GM18507 (cell line): ENCODE results near the gene MSL1.
A peak's percentile ranks its signal among the peaks of the same experiment; 100 is the strongest.

Experiments
- DNase-seq: peaks from one replicate; pipeline ENCODE4 v3.0.0; 2011; ENCODE audit warnings: low read depth; ENCODE audit not compliant: insufficient read length; ENCODE audit errors: extremely low spot score
- FAIRE-seq: peaks from 2 replicates; lab custom pipeline; 2011; peaks lifted over from hg19 to GRCh38; lab: Jason Lieb, UNC

The MSL1 gene, protein sequence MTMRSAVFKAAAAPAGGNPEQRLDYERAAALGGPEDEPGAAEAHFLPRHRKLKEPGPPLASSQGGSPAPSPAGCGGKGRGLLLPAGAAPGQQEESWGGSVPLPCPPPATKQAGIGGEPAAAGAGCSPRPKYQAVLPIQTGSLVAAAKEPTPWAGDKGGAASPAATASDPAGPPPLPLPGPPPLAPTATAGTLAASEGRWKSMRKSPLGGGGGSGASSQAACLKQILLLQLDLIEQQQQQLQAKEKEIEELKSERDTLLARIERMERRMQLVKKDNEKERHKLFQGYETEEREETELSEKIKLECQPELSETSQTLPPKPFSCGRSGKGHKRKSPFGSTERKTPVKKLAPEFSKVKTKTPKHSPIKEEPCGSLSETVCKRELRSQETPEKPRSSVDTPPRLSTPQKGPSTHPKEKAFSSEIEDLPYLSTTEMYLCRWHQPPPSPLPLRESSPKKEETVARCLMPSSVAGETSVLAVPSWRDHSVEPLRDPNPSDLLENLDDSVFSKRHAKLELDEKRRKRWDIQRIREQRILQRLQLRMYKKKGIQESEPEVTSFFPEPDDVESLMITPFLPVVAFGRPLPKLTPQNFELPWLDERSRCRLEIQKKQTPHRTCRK

DNA sequence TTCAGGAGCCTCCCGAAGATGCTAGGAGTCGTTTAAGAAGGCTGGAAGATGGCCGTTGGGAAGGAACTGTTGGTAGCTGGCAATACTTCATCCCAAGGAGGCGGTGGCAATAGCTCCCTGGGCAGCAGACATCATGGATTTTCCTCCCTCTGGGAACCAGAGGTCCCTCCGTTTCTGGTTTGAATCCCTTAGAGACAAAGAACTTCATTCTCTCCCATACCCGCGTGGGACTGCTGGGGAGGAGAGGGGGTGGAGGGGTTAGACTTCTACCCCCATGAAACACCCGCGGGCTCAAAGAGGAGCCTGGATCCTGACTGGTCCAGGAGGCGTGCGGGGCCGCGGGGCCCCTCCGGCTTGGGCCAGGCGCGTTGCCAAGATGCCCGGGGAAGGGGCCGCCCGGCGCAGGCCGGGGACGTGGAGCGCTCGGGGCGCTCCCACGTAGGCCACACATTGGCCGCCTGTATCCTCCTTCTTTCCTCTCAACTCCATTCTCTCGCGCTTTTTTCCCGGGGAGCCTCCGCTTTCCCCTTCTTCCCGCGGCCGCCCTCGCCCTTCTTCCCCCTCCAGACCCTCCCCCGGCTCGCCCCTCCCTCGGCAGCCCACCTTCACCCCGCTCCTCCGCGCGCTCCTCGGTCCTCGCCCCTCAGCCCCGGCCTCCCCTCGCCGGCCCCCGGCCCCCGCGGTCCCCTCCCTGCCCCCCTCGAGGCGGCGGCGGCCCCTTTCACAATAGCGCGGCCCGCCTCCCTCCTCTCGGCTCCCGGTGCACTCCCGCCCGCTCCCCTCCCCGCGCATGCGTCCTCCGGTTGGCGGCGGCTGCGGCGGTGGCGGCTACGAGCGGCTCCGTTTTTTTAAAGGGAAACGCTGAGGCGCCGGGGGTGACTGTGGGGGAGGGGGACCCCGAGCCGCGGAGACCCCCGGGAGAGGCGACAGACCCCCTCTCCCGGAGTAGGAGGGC is at the start of gene MSL1:
TSS of gene MSL1 (plus strand) at position 791 of the 955 bp plus-strand sequence. CDS start 642 bp downstream, outside the sequence.
- DNase-seq: peak; percentile 86
- peak; percentile 18 for FAIRE-seq

DNA sequence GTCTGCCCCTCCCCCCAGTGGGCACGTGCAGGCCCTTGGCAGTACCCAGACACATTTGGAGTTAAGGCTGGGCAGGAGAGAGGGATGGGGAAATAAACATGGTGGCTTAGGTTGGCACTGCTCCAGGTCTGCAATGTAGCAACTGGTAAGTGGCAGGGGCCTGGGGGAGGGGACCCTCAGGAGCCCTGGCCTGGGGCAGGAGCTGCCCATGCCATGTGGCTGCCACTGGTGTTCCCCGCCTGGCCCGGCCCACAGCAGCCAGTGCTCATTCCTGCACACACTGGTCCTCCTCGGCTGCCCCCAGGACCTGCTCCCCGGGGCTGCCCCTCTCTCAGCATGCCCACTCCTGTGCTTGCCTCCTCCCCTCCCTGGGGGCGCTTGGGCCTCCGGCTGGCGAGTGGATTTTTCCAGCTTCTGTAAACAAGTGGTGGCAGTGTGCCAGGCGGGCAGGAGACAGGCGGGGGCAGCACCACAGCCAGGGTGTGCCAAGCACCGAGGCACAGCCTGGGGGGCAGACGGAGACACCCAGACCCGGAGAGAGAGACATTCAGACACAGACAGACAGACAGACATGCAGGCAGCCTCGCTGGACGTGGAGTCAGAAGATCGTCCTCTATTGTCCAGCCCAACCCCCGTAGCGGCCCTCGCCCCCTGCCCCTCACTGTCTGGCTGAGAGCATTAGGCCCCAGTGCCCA is 49.6 kb upstream of the MSL1 start:
- DNase-seq (no peak), FAIRE-seq (no peak)

DNA sequence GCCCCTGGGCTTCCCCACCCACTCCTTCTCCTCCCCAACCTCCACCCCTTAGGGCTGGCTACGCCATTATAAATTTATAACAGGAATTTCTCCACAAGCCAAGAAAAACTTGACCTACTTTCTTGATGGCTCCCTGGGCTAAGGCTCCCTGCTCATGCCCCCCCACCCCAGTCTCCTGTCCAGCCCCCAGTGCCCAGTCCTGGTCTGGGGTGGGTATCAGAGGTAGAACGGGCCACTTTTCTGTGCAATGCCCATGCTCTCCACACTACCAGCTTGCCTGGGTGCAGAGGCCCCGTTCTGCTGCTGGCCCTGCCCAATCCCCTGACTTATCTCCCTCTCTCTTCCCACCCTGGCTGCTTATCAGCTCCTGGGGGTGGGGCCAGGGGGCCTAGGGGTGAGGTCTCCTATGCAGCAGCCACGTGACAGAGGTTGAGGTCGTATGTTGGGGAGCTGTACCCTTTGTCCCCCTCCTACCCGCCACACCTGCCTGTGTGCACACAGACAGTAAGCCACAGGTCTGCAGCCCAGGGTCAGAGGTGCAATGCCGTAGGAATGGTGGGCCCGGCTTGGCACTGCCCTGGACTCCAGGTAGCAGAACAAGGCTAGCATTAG is 48.9 kb upstream of the MSL1 start:
- FAIRE-seq (no peak), DNase-seq (no peak)

- no peak for FAIRE-seq
Measured at GRCh38 chr17:40073454-40074174, 48.2 kb upstream of the MSL1 start.

GRCh38 chr17:40074175-40074512 is 47.6 kb upstream of the MSL1 start:
- DNase-seq: no peak
- FAIRE-seq: no peak

More at GRCh38 chr17:40073454-40074174, 48.2 kb upstream of the MSL1 start:
- no peak for DNase-seq

DNA sequence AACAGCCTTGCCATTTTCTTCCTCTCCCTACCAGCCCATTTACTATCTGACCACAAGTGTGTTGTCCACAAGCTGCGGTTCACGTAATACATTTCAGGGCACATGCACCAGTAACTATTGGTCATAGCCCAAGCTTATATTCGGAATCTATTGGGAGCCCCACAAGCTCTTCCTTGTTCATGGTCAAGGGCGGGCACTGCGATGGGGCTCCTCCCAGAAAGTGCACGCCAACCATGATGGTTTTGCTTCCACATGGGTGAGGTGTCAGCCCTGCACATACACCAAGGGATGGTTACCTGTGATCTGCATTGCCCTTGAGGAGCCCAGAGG is 46.9 kb upstream of the MSL1 start:
- FAIRE-seq: no peak
- no peak for DNase-seq

DNA sequence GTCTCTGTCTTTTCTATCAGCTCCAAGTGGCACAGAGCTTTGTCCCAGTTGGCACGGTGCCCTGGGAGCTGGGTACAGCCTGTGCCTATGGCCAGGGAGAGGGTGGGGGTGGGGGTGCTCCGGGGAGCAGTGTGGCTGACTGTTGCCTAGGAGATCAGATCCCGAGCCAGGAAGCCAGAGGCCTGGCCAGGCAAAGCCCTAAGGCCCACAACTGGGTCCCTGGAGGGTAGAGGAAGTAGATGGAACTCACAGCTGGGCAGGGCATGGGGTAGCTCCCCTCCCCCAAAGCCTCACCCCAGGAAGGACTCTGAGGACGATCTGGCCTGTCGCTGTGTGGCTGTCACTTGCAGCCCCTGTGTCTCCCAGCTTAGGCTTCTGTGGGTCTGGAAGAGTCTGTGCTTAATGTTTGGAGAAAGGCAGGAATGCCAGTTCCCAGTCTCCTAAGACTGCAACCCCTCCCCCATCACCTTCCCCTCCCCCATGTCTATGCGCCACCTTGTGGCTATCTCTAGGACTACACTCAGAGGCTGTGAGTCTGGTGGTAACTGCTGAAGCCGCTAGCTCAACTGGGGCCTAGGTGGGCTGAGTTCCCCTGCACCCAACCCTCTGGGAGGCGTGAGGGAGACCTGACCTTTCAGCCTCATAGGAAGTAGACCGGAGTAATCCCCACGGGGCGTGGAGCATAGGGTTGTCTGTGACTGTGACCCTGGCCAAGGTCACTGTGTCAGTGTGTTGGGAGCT is 46.4 kb upstream of the MSL1 start:
- FAIRE-seq (peak; percentile 79), DNase-seq (no peak)

DNA sequence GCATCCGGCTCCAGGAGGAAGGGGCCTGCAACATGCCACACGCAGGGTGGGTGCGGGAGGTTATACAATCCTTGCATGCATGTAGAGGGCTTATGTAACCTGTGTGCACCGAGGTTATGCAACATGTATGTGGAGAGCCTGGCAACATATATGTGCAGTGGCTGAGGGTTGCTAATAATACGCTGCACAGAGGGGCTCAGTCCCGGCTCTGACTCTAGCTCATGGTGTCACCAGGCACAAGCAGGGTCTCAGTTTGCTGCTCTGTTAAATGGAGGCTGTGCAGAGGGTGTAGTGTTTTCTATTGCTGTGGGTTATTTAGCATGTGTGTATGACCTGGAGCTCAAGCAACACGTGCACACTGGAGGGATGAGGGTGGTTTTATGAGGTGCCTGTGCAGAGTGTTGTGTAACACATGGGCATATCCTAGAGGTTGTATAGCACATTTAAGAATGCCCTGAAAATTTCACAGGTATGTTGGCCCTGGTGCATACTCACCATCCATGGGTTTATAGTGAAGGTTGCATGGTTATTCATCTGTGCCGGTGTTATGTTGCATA is 45.8 kb upstream of the MSL1 start:
- FAIRE-seq (no peak), DNase-seq (no peak)

- FAIRE-seq (no peak), DNase-seq (no peak)
Measured at GRCh38 chr17:40076591-40076990, 45.2 kb upstream of the MSL1 start.

GRCh38 chr17:40079545-40079944 is 42.2 kb upstream of the MSL1 start:
- FAIRE-seq (no peak), DNase-seq (no peak)

DNA sequence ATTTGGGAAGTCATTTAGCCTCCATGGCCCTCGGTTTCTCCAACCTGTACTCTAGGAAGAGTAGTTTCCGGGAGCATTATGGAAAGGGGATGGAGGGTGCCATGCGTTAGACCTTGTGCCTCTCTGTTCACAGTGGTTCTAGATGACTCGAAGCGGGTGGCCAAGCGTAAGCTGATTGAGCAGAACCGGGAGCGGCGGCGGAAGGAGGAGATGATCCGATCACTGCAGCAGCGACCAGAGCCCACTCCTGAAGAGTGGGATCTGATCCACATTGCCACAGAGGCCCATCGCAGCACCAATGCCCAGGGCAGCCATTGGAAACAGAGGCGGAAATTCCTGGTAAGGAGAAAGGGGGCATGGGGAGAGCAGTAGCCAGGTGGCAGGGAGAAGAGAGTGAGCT is 37.3 kb upstream of the MSL1 start:
- FAIRE-seq: no peak

DNA sequence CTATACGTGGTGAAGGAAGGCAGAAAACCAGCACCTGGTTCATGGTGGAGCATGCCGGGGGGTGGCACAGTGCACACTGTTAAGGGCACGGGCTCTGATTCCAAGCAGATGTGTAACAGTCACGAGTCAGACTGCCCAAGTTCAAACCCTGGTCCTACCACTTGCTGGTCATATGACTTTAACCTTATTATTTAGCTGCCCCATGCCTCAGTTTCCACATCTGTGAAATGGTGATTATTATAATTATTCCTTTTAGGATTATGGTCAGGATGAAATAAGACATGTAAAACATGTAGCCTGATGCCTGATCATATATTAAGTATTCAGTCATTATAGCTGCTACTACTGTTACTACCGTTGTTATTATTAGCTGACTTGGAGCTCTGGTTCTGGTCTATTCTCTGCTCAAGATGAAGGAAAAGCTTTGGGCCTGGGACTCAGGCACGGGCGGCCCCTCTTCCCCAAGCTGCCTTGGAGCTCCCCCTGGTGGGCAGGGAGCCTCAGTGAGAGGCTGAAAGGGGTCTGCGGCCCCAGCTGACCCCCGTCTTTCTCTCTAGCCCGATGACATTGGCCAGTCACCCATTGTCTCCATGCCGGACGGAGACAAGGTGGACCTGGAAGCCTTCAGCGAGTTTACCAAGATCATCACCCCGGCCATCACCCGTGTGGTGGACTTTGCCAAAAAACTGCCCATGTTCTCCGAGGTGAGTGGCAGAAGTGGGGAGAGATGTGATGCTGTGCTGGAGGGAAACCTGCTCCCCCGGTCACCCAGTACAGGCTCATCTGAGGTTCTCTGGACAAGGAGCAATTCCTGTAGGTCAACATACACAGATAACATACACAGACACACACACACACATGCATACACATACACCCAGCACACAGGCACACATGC is 35.4 kb upstream of the MSL1 start:
- DNase-seq (no peak), FAIRE-seq (peak; percentile 73)

More for the DNA sequence above, 37.3 kb upstream of the MSL1 start:
- no peak for DNase-seq

- peak; percentile 45 for FAIRE-seq
- DNase-seq: no peak
Measured at GRCh38 chr17:40087049-40087794, 34.5 kb upstream of the MSL1 start.

DNA sequence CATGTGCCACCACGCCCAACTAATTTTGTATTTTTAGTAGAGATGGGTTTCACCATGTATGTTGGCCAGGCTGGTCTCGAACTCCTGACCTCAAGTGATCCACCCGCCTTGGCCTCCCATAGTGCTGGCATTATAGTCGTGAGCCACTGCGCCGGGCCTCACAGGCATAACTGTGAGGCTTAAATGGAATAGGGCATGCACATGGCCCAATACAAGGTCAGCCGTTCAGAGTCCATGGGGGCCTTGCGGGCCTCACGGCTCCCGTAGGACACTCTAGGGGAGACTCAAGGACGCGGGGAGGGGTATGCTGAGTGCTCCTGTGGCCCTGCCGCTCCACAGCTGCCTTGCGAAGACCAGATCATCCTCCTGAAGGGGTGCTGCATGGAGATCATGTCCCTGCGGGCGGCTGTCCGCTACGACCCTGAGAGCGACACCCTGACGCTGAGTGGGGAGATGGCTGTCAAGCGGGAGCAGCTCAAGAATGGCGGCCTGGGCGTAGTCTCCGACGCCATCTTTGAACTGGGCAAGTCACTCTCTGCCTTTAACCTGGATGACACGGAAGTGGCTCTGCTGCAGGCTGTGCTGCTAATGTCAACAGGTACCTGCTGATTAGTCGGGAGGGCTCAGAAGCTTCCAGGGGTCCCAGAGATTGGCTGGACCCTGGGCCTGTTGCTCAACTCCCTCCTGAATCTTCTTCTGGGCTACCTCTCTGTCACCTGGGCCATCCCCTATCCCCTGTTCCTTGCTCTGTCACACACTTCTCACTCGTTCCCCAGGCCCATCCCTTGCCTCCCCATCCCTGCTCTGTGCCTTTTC is 33.7 kb upstream of the MSL1 start:
- no peak for FAIRE-seq
- no peak for DNase-seq
